Stimulated activated CD8-positive, alpha-beta memory T cell treated with anti-CD3 and anti-CD28 coated beads, Interleukin-12 subunit alpha, Interleukin-12 subunit beta, amount 100 ng/mL, for 1 hour (primary cell): ENCODE results near the gene TRAFD1.
A peak's percentile ranks its signal among the peaks of the same experiment; 100 is the strongest.
"Not testable (repeated sequence)": the region's sequence is repeated elsewhere in the genome, so short reads cannot be mapped to it uniquely, and the experiment has no call there.

Source experiments
- DNase-seq: peaks from one replicate; pipeline ENCODE4 v3.0.0-alpha.2; 2020; ENCODE audit warnings: low read depth

The TRAFD1 gene

GRCh38 chr12:112125250-112125999 lies at the start of gene TRAFD1:
TSS of gene TRAFD1 (plus strand) at chr12:112125560. CDS start at chr12:112130523, 4,963 bp downstream.
- DNase-seq: peak; percentile 96

GRCh38 chr12:112087055-112087850 lies 38.1 kb upstream of the TRAFD1 start:
- no peak for DNase-seq

GRCh38 chr12:112087851-112088250 lies 37.5 kb upstream of the TRAFD1 start:
- DNase-seq: no peak

GRCh38 chr12:112091563-112091962 lies 33.8 kb upstream of the TRAFD1 start:
- DNase-seq: no peak

GRCh38 chr12:112096070-112096469 lies 29.3 kb upstream of the TRAFD1 start:
- DNase-seq: no peak

GRCh38 chr12:112096667-112097066 lies 28.7 kb upstream of the TRAFD1 start:
- no peak for DNase-seq

GRCh38 chr12:112097641-112098040 lies 27.7 kb upstream of the TRAFD1 start:
- no peak for DNase-seq

- not testable (repeated sequence) for DNase-seq
Observed at GRCh38 chr12:112100500-112100899, 24.9 kb upstream of the TRAFD1 start.

- no peak for DNase-seq
Observed at GRCh38 chr12:112102127-112102526, 23.2 kb upstream of the TRAFD1 start.

- DNase-seq: not testable (repeated sequence)
Observed at GRCh38 chr12:112102746-112103145, 22.6 kb upstream of the TRAFD1 start.

- no peak for DNase-seq
Observed at GRCh38 chr12:112103758-112104503, 21.4 kb upstream of the TRAFD1 start.

- DNase-seq: no peak
Observed at GRCh38 chr12:112105891-112106290, 19.5 kb upstream of the TRAFD1 start.

GRCh38 chr12:112107306-112108201 lies 17.8 kb upstream of the TRAFD1 start:
- DNase-seq: no peak

GRCh38 chr12:112108202-112109079 lies 16.9 kb upstream of the TRAFD1 start, which contains the start of gene NAA25:
TSS of gene NAA25 (minus strand) at chr12:112108783. CDS start at chr12:112108773, 10 bp downstream.
- DNase-seq: peak; percentile 79

- DNase-seq: not testable (repeated sequence)
Observed at GRCh38 chr12:112110787-112111662, 14.3 kb upstream of the TRAFD1 start.

GRCh38 chr12:112111931-112112330 lies 13.4 kb upstream of the TRAFD1 start:
- DNase-seq: no peak

GRCh38 chr12:112112409-112113133 lies 12.8 kb upstream of the TRAFD1 start:
- no peak for DNase-seq

- no peak for DNase-seq
Observed at GRCh38 chr12:112115259-112116045, 9.9 kb upstream of the TRAFD1 start.
